Astrocyte (in vitro differentiated cells and primary cell): Measurements from ENCODE around the gene PTPRN2. TPM values are rescaled to one million over a fixed set of nuclear protein-coding genes. Genes with fewer than 3 reads are reported as not detected.

ENCODE experiments used
- DNase-seq: peaks from one replicate; pipeline ENCODE4 v3.0.0-alpha.2; 2010; ENCODE audit warnings: low read depth
- FAIRE-seq: peaks from 2 replicates; lab custom pipeline; 2011; peaks lifted over from hg19 to GRCh38; lab: Jason Lieb, UNC
- H2AFZ ChIP-seq: 2 replicates; pipeline ENCODE4 v1.6.0; 2012; ENCODE audit warnings: low read depth, low read length, inconsistent platforms
- H3K27ac ChIP-seq: 2 replicates; pipeline ENCODE4 v1.5.1; 2011; ENCODE audit warnings: low read depth, low read length, inconsistent platforms
- H3K27me3 ChIP-seq: 2 replicates; pipeline ENCODE4 v1.6.0; 2011; ENCODE audit warnings: low read length, inconsistent platforms; ENCODE audit not compliant: insufficient read depth
- H3K36me3 ChIP-seq: 2 replicates; pipeline ENCODE4 v1.5.1; 2011; ENCODE audit warnings: low read length, inconsistent platforms; ENCODE audit not compliant: insufficient read depth
- H3K4me1 ChIP-seq: 2 replicates; pipeline ENCODE4 v1.5.1; 2011; ENCODE audit warnings: low read length, inconsistent platforms; ENCODE audit not compliant: insufficient read depth
- H3K4me2 ChIP-seq: 2 replicates; pipeline ENCODE4 v1.6.0; 2012; ENCODE audit warnings: low read length, inconsistent platforms
- H3K4me3 ChIP-seq: 2 replicates; pipeline ENCODE4 v1.5.1; 2011; ENCODE audit warnings: low read depth, mild to moderate bottlenecking, low read length, inconsistent platforms; ENCODE audit not compliant: insufficient read depth
- H3K79me2 ChIP-seq: 2 replicates; pipeline ENCODE4 v1.6.0; 2012; ENCODE audit warnings: mild to moderate bottlenecking, low read length, inconsistent platforms; ENCODE audit not compliant: insufficient read depth
- H3K9ac ChIP-seq: 2 replicates; pipeline ENCODE4 v1.6.0; 2012; ENCODE audit warnings: mild to moderate bottlenecking, low read length, inconsistent platforms
- H3K9me3 ChIP-seq: 2 replicates; pipeline ENCODE4 v1.5.1; 2012; ENCODE audit warnings: low read depth, mild to moderate bottlenecking, low read length, inconsistent platforms; ENCODE audit not compliant: insufficient read depth
- H4K20me1 ChIP-seq: 2 replicates; pipeline ENCODE4 v1.6.0; 2012; ENCODE audit warnings: low read length, inconsistent platforms; ENCODE audit not compliant: insufficient read depth
- H3K27ac Mint-ChIP-seq: one replicate; pipeline ENCODE4 v1.8.0; 2021; ENCODE audit warnings: mild to moderate bottlenecking, mixed read lengths; ENCODE audit not compliant: unreplicated experiment
- H3K27me3 Mint-ChIP-seq: one replicate; pipeline ENCODE4 v1.8.0; 2021; ENCODE audit warnings: low read depth, mixed read lengths; ENCODE audit not compliant: unreplicated experiment
- H3K36me3 Mint-ChIP-seq: one replicate; pipeline ENCODE4 v1.8.0; 2021; ENCODE audit warnings: low read depth, mixed read lengths; ENCODE audit not compliant: unreplicated experiment
- H3K4me1 Mint-ChIP-seq: one replicate; pipeline ENCODE4 v1.8.0; 2021; ENCODE audit warnings: low read depth, mixed read lengths; ENCODE audit not compliant: unreplicated experiment
- H3K4me3 Mint-ChIP-seq: one replicate; pipeline ENCODE4 v1.8.0; 2021; ENCODE audit warnings: mild to moderate bottlenecking, moderate library complexity, mixed read lengths; ENCODE audit not compliant: unreplicated experiment
- H3K9me3 Mint-ChIP-seq: one replicate; pipeline ENCODE4 v1.8.0; 2021; ENCODE audit warnings: mild to moderate bottlenecking, mixed read lengths; ENCODE audit not compliant: unreplicated experiment
- CTCF ChIP-seq: IDR thresholded peaks from 2 replicates; pipeline ENCODE4 v1.5.1; 2011; ENCODE audit warnings: low read depth, mild to moderate bottlenecking, inconsistent platforms, low read length, moderate library complexity; ENCODE audit not compliant: insufficient read depth
- EZH2 ChIP-seq: IDR thresholded peaks from 2 replicates; pipeline ENCODE4 v1.6.1; 2012; ENCODE audit warnings: mild to moderate bottlenecking, low read length, inconsistent platforms; ENCODE audit not compliant: insufficient read depth
- total RNA-seq: library from RNA; stranded (reverse); gene quantifications from 2 replicates; pipeline ENCODE4 v1.2.1, GENCODE V29; 2021

The PTPRN2 gene
- total RNA-seq, 1 donor from 2014 or later, result 0.09 TPM

DNA sequence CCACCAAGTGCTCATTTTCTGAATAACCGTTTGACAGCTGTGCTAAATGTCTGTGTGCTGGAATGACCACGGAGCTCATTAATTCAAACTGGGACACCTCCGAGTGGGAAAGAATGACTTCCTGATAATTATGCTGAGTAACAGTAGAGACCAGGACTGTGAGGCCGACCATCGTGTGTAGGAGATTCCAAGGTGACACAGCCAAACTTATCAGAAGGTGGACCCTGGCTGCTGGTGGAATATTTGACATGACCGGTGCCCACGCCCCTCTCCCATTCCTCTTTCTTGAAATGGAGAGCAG is 400.0 kb downstream of the PTPRN2 start:
- DNase-seq (no peak), FAIRE-seq (no peak)
- Histone ChIP-seq H2AFZ (no peak overlapping the region), H3K27me3 (no peaks in the 10 kb centered on the region), H3K4me3 (no peak overlapping the region), H3K36me3 (no peaks in the 10 kb centered on the region), H3K9ac (no peak overlapping the region), H3K4me2 (peak overlapping the region; percentile 25), H4K20me1 (no peaks in the 10 kb centered on the region), H3K79me2 (no peaks in the 10 kb centered on the region), H3K9me3 (peaks cover 7% of the 10 kb centered on the region), H3K27ac (peak overlapping the region; percentile 25), H3K4me1 (no peaks in the 10 kb centered on the region)
- no peak for TF ChIP-seq EZH2
- TF ChIP-seq CTCF, result no peak
- H3K27me3 Mint-ChIP-seq, result no peaks in the 10 kb centered on the region
- no peaks in the 10 kb centered on the region for H3K36me3 Mint-ChIP-seq
- no peak overlapping the region for H3K4me3 Mint-ChIP-seq
- H3K27ac Mint-ChIP-seq, result no peak overlapping the region
- no peaks in the 10 kb centered on the region for H3K4me1 Mint-ChIP-seq
- peaks cover 30% of the 10 kb centered on the region for H3K9me3 Mint-ChIP-seq

DNA sequence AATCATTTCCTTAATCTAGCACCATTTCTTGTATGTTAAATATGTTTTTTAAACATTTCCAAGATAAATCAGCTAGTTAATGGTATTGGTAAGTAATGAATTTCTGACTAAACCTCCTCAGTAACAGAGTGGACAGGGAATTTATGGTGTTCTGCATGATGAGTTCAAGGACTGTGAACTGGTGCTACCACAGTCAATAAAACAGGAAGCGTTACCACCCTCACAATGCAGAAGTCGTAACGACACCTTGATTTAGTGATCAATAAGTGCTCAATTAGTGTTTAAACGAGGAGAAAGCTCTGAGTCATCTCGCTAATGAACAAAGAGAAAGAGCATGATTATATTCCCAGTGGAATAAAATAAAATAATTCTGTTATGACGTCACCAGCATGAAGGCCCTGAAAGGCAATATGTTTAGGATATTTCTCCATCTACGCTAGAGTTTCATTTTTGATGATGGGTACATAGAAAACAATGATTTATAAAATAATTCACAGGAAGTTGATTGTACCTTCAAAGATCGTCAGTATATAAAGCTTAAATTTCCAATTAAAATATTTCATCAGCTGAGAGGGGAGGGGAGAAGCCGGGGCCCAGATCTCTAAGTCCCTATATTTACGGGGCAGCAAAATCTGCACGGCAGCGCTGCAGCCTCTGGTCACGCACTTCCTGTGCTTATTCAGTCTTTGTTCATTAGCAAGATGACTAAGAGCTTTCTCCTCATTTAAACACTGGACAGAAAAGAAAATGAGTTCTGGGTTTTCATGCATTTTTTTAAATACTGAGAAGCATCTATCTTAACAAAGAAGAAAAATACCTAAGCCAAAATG is 400.5 kb downstream of the PTPRN2 start:
- DNase-seq, result peak; percentile 51
- Mint-ChIP-seq H3K4me3 (no peak overlapping the region), H3K27ac (no peak overlapping the region), H3K27me3 (no peaks in the 10 kb centered on the region), H3K4me1 (no peaks in the 10 kb centered on the region), H3K9me3 (peaks cover 33% of the 10 kb centered on the region), H3K36me3 (no peaks in the 10 kb centered on the region)
- no peaks in the 10 kb centered on the region for H3K27me3 ChIP-seq
- peaks cover 7% of the 10 kb centered on the region for H3K9me3 ChIP-seq
- no peaks in the 10 kb centered on the region for H3K4me1 ChIP-seq
- no peaks in the 10 kb centered on the region for H3K79me2 ChIP-seq
- TF ChIP-seq EZH2, result no peak
- no peak for TF ChIP-seq CTCF
- H3K4me2 ChIP-seq, result peak overlapping the region; percentile 25
- H2AFZ ChIP-seq, result no peak overlapping the region
- H3K9ac ChIP-seq, result no peak overlapping the region
- no peaks in the 10 kb centered on the region for H4K20me1 ChIP-seq
- no peaks in the 10 kb centered on the region for H3K36me3 ChIP-seq
- no peak for FAIRE-seq
- H3K4me3 ChIP-seq, result no peak overlapping the region
- no peak overlapping the region for H3K27ac ChIP-seq

GRCh38 chr7:158186406-158186805 is 401.2 kb downstream of the PTPRN2 start:
- TF ChIP-seq CTCF (no peak), EZH2 (no peak)
- peaks cover 7% of the 10 kb centered on the region for H3K9me3 ChIP-seq
- no peak overlapping the region for H3K27ac ChIP-seq
- no peaks in the 10 kb centered on the region for H3K27me3 ChIP-seq
- H3K4me3 Mint-ChIP-seq, result no peak overlapping the region
- no peak overlapping the region for H2AFZ ChIP-seq
- H4K20me1 ChIP-seq, result no peaks in the 10 kb centered on the region
- FAIRE-seq, result no peak
- no peaks in the 10 kb centered on the region for H3K36me3 ChIP-seq
- peaks cover 30% of the 10 kb centered on the region for H3K9me3 Mint-ChIP-seq
- H3K4me1 ChIP-seq, result no peaks in the 10 kb centered on the region
- no peak overlapping the region for H3K9ac ChIP-seq
- DNase-seq, result no peak
- H3K4me1 Mint-ChIP-seq, result no peaks in the 10 kb centered on the region
- H3K27me3 Mint-ChIP-seq, result no peaks in the 10 kb centered on the region
- H3K36me3 Mint-ChIP-seq, result no peaks in the 10 kb centered on the region
- no peak overlapping the region for H3K27ac Mint-ChIP-seq
- no peak overlapping the region for H3K4me2 ChIP-seq
- no peak overlapping the region for H3K4me3 ChIP-seq
- H3K79me2 ChIP-seq, result no peaks in the 10 kb centered on the region
